A172 (cell line): ENCODE data around the gene CA5A. TPM values are rescaled to one million over a fixed set of nuclear protein-coding genes. Genes with fewer than 3 reads are reported as not detected.
A peak's percentile ranks its signal among the peaks of the same experiment; 100 is the strongest.
"Not testable (repeated sequence)": the region's sequence is repeated elsewhere in the genome, so short reads cannot be mapped to it uniquely, and the experiment has no call there.

Source experiments
- DNase-seq: peaks from one replicate; pipeline ENCODE4 v3.0.0-alpha.2; 2015; ENCODE audit warnings: low spot score
- total RNA-seq: library from RNA; depleted of rRNA; stranded (reverse); fragments of >200 nt; shearing (Covaris generic); gene quantifications from 2 replicates; pipeline ENCODE4 v1.2.3, GENCODE V29; 2014

Gene CA5A
- total RNA-seq, 1 experiment from 2014 or later: not detected

GRCh38 chr16:87924041-87924810 is 12.1 kb downstream of the CA5A start:
- no peak for DNase-seq

DNA sequence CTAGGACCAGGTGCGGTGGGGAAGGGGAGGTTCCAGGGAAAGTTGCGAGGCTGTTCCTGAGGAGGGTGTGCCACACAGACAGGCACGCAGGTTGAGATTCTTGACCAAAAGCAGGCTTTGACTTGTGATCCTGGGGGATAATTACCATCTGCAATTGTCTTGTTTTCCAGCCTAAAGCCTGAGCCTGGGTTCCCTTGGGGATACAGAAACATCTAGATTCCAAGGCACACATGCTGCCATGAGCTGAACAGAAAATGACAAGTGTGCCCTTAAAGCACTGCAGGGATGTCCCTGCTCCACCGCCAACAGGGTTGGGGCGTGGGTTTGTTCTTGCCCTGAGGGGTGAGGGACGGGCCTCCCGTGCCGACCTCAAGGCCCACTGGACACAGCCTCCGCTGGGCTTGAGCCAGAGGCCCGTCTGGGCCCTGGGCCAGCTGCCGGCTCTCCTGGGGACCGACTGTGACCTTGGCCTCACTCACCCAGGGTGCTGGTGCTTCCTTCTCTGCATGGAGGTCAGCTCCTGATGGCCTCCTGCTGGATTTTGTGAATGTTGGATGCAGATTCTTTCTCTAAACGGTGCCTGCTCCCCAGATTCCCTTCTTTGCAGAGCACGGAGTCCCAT is 14.0 kb downstream of the CA5A start:
- no peak for DNase-seq

GRCh38 chr16:87921236-87921773 is 15.0 kb downstream of the CA5A start:
- DNase-seq: no peak

DNA sequence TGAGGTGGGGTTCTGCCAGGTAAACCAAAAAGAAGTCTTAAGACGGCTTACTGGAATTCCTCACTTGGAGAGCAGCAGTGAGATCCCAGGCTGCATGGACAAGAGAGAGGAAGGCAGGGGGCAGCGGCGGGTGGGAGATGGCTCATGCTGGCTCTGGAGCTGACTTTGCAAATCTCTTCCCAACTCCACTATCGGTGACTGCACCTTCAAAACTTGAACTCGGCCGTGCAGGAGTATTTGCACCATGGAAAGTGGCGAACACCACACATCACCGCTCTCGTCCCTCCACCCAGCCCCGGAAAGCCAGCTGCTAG is 16.7 kb downstream of the CA5A start:
- DNase-seq: no peak

GRCh38 chr16:87918866-87919680 is 17.3 kb downstream of the CA5A start:
- no peak for DNase-seq

- no peak for DNase-seq
These were observed 18.0 kb downstream of the CA5A start for GRCh38 chr16:87918338-87918737.

GRCh38 chr16:87917503-87917902 is 18.8 kb downstream of the CA5A start:
- DNase-seq: no peak

- no peak for DNase-seq
These were observed 21.5 kb downstream of the CA5A start for GRCh38 chr16:87914812-87915211.

DNA sequence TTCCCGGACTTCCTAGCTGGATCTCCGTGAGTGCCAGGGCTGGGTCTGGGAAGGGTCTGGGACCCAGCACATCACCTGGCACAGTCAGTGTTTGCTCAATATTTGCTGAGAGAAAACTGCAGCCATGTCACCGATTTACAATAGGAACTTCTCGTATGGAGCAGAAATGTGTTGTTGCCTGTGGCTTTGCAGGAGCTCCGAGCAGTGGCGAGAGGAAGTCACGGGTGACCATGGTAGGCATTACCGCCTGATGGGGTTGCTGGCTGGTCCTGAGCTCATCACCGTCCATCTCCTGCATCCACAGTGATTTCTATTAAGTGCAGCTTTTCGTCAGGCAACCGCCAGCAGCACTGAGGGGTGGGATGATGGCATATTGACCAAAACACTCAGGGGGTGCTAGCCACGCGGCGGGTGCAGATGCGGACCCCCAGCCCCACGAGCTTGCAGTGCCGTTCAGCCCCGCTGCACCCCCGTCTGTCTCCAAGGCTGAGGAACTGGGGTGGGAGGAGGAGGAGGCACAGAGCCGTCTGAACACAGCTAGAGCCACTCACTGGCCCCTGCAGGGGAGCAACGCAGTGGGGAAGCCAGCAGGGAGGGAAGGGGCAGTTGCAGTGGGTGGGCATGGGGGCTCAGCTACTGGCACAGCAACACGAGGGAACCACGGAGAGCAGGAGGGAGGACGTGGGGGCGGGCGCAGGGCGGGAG is 22.2 kb downstream of the CA5A start:
- not testable (repeated sequence) for DNase-seq

DNA sequence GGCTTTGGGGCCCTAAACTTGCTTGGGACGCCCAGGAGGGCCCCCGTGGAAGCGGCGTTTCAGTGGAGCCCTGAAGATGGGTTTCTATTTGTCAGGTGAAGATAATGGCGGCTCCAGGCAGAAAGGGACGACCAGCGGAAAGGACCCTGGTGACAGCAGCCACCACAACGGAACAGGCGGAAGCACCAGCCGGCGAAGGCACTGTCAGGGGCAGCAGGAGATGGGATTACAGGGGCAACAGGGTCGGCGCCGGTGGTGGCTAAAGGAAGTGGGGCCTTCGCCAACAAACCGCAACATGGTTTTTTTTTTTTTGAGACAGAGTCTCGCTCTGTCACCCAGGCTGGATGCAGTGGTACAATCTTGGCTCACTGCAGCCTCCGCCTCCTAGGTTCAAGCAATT is 23.6 kb downstream of the CA5A start:
- not testable (repeated sequence) for DNase-seq

DNA sequence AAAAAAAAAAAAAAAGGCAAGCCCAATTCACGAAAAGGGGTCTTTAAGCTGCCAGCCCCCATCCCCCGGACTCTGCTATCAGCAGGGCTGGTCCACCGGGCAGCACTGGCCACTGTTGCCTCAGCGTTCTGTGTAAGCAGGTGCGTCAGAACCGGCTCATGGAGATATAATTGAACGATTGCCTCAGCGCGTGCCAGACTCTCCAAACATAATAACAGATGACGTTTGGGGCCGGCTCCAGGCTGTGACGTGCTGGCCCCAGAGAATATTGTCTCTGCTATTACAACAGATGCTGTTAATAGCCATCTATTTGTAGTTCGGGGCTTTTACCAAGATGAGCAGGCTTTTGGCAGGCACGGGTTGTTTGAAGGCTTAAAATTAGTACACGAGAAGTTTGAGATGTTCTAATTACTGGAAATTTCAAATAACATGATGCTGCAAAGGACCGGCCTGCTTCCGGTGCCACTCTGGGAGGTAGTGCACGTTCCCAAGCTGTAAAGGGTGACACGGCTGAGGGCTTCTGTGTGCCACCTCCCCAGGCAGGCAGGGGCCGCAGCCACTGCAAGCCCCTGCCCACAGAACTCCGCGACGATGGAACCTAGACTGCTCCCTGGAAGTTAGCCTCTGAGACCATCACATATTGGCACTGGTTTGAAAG is 25.1 kb downstream of the CA5A start:
- not testable (repeated sequence) for DNase-seq

DNA sequence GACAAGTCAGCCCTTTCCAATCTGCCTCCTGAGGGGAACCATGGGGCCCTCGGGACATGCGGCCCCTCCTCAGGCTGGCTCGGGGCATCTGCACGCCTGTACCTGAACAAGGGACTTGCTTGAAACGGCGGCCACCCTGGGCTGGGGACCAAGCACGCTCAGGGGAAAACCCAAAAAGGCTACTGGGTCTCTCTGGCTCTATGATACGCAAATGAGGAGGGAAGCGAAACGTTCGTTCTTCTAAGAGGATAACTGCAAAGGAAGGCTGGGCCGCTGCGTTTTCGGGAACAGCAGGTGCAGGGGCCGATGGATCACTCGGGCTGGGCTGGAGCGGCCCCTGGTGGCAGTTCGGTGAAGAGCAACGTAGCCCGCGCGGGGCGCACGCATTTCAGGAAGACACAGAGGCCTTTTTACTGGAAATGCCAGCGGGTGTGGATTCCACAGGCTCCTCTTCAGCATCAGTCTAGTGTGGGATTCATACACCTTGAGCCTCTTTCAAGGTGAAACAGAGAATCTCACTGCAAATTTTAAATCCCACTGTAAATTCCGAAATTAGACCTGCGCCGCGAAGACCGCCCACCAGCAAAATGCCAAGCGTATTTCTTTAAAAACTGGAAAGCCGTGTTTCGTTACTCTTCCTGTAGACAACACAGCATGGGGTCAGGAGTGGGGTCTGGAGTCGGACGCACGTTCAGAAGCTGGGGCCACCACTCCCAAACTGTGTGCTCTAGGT is 27.0 kb downstream of the CA5A start:
- peak; percentile 57 for DNase-seq

GRCh38 chr16:87908101-87908500 is 28.2 kb downstream of the CA5A start:
- not testable (repeated sequence) for DNase-seq

GRCh38 chr16:87905521-87905920 is 30.8 kb downstream of the CA5A start:
- not testable (repeated sequence) for DNase-seq

DNA sequence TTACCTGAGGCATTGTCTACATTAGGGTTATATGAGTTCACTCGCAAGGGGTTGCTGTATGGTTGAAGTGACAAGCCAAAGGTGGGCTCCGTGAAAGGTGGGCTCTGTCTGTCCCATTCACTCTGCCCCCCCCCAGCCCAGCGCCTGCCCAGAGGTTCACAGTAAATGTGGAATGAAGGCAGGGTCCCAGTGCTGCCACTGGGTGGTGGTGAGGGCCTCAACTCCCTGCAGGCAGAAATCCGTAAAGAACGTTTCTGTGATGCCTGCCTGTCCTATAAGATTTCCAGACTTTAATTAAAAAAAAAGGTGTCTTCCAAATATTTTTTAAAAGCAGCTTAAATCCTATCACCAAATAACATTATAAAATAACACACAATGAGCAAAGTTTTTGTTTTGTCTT is 31.4 kb downstream of the CA5A start:
- DNase-seq: not testable (repeated sequence)

- not testable (repeated sequence) for DNase-seq
These were observed 35.8 kb downstream of the CA5A start for GRCh38 chr16:87900489-87900888.

GRCh38 chr16:87897521-87898505 is 38.5 kb downstream of the CA5A start:
- no peak for DNase-seq

- DNase-seq: not testable (repeated sequence)
These were observed 39.3 kb downstream of the CA5A start for GRCh38 chr16:87896924-87897520.
